K562 (cell line): ENCODE results near the gene IPO13. TPM values are rescaled to one million over a fixed set of nuclear protein-coding genes. Genes with fewer than 3 reads are reported as not detected.

Experiments
- BRD4 ChIP-seq: fragments of 200-600 bp; sonication (generic); IDR thresholded peaks from 2 replicates; pipeline ENCODE4 v1.6.1; 2017; ENCODE audit warnings: inconsistent platforms
- CHCHD3 ChIP-seq: fragments of 250-450 bp; sonication (Bioruptor Pico); IDR thresholded peaks from 2 replicates; pipeline ENCODE4 v2.1.2; 2022; ENCODE audit warnings: mild to moderate bottlenecking
- DMBX1 ChIP-seq: fragments of 250-450 bp; sonication (Bioruptor Pico); IDR thresholded peaks from 2 replicates; pipeline ENCODE4 v1.8.0; 2022; ENCODE audit warnings: inconsistent platforms, mild to moderate bottlenecking, moderate library complexity, borderline replicate concordance
- EP300 ChIP-seq: IDR thresholded peaks from 2 replicates; pipeline ENCODE4 v1.6.1; 2012; ENCODE audit warnings: low read length, improper control_type of control experiment
- HDAC8 ChIP-seq: fragments of 450-650 bp; IDR thresholded peaks from 2 replicates; pipeline ENCODE4 v1.6.1; 2016; ENCODE audit warnings: mild to moderate bottlenecking, missing genetic modification characterization, moderate library complexity, missing compliant biosample characterization
- MEF2D ChIP-seq: conservative IDR thresholded peaks from 2 replicates; pipeline ENCODE4 v1.6.1; 2016; ENCODE audit warnings: low read depth, missing genetic modification characterization, missing compliant biosample characterization
- NCOR1 ChIP-seq: fragments of 450-650 bp; IDR thresholded peaks from 2 replicates; pipeline ENCODE4 v1.6.1; 2016; ENCODE audit warnings: mild to moderate bottlenecking, moderate library complexity
- NR3C1 ChIP-seq: sonication (generic); formaldehyde crosslinking; IDR thresholded peaks from 2 replicates; pipeline ENCODE4 v1.8.1; 2022; ENCODE audit warnings: missing genetic modification reagents
- RBM15 ChIP-seq: fragments of 200-400 bp; formaldehyde crosslinking; IDR thresholded peaks from 2 replicates; pipeline ENCODE4 v1.6.1; 2018; ENCODE audit warnings: mild to moderate bottlenecking, low read length, moderate library complexity; ENCODE audit not compliant: insufficient read depth
- SMAD2 ChIP-seq: fragments of 150-350 bp; IDR thresholded peaks from 2 replicates; pipeline ENCODE4 v1.6.1; 2014; ENCODE audit warnings: low read depth, mild to moderate bottlenecking, low read length
- SOX6 ChIP-seq: fragments of 450-650 bp; IDR thresholded peaks from 2 replicates; pipeline ENCODE4 v1.6.1; 2014; ENCODE audit warnings: mild to moderate bottlenecking
- ZNF41 ChIP-seq: fragments of 250-450 bp; sonication (Bioruptor Pico); conservative IDR thresholded peaks from 2 replicates; pipeline ENCODE4 v1.4.0; 2020; ENCODE audit warnings: mild to moderate bottlenecking
- polyA plus RNA-seq, 8 experiments: library from polyadenylated mRNA; depleted of rRNA in 4 of 8; stranded (reverse) in 5 of 8; unstranded in 3 of 8; fragments of >200 nt; fragmentation: Nextera tagmentation in 2 of 8; fragmentation: Illumina TruSeq in 1 of 8; extraction: Ambion mirVana in 2 of 8; extraction: Trizol in 1 of 8; gene quantifications; 2 replicates each; pipeline versions ENCODE4 v1.2.1 to v1.2.3, GENCODE V29; 2011 to 2014; ENCODE audit warnings: inconsistent platforms in 1 of 8, missing spikeins in 1 of 8
- total RNA-seq, 7 experiments: library from RNA; depleted of rRNA in 6 of 7; stranded (reverse); fragments of >200 nt in 6 of 7; fragmentation: Illumina TruSeq in 2 of 7; extraction: Trizol in 2 of 7; gene quantifications; 2 replicates each; pipeline versions ENCODE4 v1.2.1 to v1.2.3, GENCODE V29; 2011 to 2021; ENCODE audit warnings: low replicate concordance in 1 of 7
- TF ChIP-seq, protein P1 (sequence below), 2 experiments: fragments of 450-650 bp in 1 of 2; sonication (generic) in 1 of 2; formaldehyde crosslinking in 1 of 2; IDR thresholded peaks; 2 replicates each; pipeline versions ENCODE4 v1.7.1 to v1.9.0; 2016 to 2022; ENCODE audit warnings: inconsistent platforms in 1 of 2, mild to moderate bottlenecking in 1 of 2, missing genetic modification reagents in 1 of 2
- TF ChIP-seq, protein P2 (sequence below): sonication (generic); formaldehyde crosslinking; IDR thresholded peaks from 2 replicates; pipeline ENCODE4 v1.8.0; 2022; ENCODE audit warnings: missing genetic modification reagents, mild to moderate bottlenecking, moderate library complexity, borderline replicate concordance
- TF ChIP-seq, protein P3 (sequence below): fragments of 450-650 bp; IDR thresholded peaks from 2 replicates; pipeline ENCODE4 v1.6.1; 2016; ENCODE audit warnings: low read depth, mild to moderate bottlenecking, moderate library complexity
- TF ChIP-seq, protein P4 (sequence below): fragments of 450-650 bp; IDR thresholded peaks from 2 replicates; pipeline ENCODE4 v1.6.1; 2016; ENCODE audit warnings: missing biosample characterization, missing genetic modification characterization

IPO13 gene
- total and polyA plus RNA-seq, 9 of the 15 experiments (the other 6 are each of a cell fraction or from before 2014, with no cell fraction given), result 7.0 to 30.8 (median 16.2) TPM

DNA sequence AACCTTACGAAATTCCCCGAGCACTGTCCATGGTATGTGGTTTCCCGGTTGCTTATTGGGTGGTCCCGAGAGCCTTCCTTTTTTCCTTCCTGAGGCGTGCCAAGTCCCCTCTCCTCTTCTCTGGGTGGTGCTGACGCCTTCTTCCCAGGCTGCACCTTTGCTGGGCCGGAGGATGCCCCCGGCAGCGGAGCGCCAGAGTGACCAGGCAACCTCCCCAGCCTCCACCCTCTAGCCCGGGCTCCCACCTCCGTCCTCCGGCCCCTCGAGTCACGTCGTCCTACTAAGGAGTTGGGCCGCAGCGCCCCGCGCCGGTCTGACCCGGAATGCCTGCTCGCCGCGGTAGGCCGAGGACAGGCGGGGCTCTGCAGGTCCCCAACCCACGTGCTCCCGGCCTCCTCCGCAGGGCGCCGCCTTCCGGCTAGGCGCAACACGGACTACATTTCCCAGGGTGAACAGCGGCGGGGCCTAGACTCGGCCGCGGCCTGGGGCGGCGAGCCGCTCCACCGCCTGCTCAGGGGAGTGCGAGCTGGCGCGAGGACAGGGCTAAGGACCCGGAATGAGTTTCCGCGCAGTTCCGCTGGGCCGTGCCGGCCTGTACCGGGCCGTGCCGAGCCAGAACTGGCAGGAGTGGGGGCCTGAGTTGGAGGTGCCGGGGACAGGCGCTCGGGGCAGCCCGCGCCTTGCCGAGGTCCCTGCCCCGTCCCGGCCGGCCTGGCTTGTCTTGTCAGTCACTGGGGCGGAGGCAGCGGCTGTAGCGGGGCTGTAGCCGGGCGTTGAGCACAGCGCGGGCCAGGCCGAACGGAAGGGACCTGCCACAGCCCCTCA is at the start of gene IPO13 (continued):
- TF ChIP-seq, protein P1, sequence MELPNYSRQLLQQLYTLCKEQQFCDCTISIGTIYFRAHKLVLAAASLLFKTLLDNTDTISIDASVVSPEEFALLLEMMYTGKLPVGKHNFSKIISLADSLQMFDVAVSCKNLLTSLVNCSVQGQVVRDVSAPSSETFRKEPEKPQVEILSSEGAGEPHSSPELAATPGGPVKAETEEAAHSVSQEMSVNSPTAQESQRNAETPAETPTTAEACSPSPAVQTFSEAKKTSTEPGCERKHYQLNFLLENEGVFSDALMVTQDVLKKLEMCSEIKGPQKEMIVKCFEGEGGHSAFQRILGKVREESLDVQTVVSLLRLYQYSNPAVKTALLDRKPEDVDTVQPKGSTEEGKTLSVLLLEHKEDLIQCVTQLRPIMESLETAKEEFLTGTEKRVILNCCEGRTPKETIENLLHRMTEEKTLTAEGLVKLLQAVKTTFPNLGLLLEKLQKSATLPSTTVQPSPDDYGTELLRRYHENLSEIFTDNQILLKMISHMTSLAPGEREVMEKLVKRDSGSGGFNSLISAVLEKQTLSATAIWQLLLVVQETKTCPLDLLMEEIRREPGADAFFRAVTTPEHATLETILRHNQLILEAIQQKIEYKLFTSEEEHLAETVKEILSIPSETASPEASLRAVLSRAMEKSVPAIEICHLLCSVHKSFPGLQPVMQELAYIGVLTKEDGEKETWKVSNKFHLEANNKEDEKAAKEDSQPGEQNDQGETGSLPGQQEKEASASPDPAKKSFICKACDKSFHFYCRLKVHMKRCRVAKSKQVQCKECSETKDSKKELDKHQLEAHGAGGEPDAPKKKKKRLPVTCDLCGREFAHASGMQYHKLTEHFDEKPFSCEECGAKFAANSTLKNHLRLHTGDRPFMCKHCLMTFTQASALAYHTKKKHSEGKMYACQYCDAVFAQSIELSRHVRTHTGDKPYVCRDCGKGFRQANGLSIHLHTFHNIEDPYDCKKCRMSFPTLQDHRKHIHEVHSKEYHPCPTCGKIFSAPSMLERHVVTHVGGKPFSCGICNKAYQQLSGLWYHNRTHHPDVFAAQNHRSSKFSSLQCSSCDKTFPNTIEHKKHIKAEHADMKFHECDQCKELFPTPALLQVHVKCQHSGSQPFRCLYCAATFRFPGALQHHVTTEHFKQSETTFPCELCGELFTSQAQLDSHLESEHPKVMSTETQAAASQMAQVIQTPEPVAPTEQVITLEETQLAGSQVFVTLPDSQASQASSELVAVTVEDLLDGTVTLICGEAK (IDR thresholded peaks at IDR 0.05), result peak; percentile 93
- TF ChIP-seq, protein P1 (CRISPR knock-in tag; IDR thresholded peaks at IDR 0.05), result no peak
- TF ChIP-seq, protein P2, sequence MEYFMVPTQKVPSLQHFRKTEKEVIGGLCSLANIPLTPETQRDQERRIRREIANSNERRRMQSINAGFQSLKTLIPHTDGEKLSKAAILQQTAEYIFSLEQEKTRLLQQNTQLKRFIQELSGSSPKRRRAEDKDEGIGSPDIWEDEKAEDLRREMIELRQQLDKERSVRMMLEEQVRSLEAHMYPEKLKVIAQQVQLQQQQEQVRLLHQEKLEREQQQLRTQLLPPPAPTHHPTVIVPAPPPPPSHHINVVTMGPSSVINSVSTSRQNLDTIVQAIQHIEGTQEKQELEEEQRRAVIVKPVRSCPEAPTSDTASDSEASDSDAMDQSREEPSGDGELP (CRISPR knock-in tag), result peak; percentile 96
- TF ChIP-seq, protein P3, sequence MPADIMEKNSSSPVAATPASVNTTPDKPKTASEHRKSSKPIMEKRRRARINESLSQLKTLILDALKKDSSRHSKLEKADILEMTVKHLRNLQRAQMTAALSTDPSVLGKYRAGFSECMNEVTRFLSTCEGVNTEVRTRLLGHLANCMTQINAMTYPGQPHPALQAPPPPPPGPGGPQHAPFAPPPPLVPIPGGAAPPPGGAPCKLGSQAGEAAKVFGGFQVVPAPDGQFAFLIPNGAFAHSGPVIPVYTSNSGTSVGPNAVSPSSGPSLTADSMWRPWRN, result no peak
- TF ChIP-seq HDAC8 (tag) (peak; percentile 22; the same call in 1 of the 2 replicates), ZNF41 (CRISPR knock-in tag) (no peak), SMAD2 (no peak), NR3C1 (CRISPR knock-in tag) (no peak), CHCHD3 (CRISPR knock-in tag) (no peak), RBM15 (no peak), EP300 (peak; percentile 18; the same call in 1 of the 2 replicates), DMBX1 (CRISPR knock-in tag) (peak; percentile 68), NCOR1 (no peak), MEF2D (tag) (0 out of 2 replicates have a peak, but pooled peaks have one; percentile 64), BRD4 (no peak), SOX6 (peak; percentile 66; the same call in 1 of the 2 replicates)
- TF ChIP-seq, protein P4, sequence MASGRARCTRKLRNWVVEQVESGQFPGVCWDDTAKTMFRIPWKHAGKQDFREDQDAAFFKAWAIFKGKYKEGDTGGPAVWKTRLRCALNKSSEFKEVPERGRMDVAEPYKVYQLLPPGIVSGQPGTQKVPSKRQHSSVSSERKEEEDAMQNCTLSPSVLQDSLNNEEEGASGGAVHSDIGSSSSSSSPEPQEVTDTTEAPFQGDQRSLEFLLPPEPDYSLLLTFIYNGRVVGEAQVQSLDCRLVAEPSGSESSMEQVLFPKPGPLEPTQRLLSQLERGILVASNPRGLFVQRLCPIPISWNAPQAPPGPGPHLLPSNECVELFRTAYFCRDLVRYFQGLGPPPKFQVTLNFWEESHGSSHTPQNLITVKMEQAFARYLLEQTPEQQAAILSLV (tag), result no peak
